DMS114 treated with DMSO at 0.1 percent for 48 hours (cell line): ENCODE measurements around the gene CDC42BPA.
"Not testable (repeated sequence)": the region's sequence is repeated elsewhere in the genome, so short reads cannot be mapped to it uniquely, and the experiment has no call there.

Experiments used
- DNase-seq: peaks from one replicate; lab custom pipeline; 2025; ENCODE audit not compliant: unreplicated experiment; lab: John Stamatoyannopoulos, UW

CDC42BPA gene

DNA sequence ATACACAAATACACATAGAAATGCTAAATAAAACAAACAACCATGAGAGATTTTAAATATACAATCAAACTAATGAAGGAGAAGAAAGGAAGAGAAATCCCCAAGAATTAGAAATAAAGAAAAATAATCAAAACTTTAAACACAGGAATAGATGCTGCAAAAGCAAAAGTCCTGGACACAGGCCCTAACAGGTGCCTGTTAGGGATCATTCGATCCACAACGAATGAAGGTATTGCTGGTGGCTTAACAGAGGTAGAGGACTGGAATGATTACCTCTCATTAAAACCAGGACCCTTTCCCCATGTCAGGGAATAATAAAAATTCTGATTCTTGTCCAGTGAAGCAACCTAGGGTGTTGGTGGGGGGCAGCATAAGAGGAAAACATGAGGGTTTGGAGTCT is 56.8 kb downstream of the CDC42BPA start:
- no peak for DNase-seq

- DNase-seq, result no peak
Measured at GRCh38 chr1:227260433-227260832, 57.9 kb downstream of the CDC42BPA start.

DNA sequence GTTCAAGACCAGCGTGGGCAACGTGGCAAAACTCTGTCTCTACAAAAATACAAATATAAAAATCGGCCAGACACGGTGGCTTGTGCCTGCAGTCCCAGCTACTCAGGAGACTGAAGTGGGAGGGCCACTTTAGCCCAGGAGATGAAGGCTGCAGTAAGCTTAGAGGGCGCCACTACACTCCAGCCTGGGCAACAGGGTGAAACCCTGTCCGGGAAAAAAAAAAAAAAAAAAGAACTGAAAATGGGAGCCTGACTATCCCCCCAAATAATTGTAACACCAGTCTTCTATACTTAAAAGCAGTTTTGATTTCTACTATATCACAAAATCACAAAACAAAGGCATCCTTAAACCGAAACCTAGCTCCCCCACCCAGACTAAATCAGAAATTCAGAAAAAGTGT is 60.3 kb downstream of the CDC42BPA start:
- DNase-seq, result no peak

- DNase-seq, result no peak
Measured at GRCh38 chr1:227255086-227255732, 63.1 kb downstream of the CDC42BPA start.

DNA sequence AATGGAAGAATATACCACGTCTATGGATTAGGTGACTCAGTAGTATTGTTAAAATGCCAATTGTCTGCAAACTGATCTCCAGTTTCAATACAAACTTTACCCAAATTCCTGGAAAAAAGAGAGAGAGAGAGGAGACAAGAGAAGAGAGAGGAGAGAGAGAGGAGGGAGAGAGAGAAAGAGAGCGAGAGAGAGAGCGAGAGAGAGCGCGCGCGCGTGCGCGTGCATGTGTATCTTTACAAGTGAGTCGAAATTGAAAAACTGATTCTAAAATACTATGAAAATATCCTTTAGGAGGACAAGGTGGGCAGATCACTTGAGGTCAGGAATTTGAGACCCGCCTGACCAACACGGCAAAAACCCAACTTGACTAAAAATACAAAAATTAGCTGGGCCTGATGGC is 65.2 kb downstream of the CDC42BPA start:
- DNase-seq, result no peak

DNA sequence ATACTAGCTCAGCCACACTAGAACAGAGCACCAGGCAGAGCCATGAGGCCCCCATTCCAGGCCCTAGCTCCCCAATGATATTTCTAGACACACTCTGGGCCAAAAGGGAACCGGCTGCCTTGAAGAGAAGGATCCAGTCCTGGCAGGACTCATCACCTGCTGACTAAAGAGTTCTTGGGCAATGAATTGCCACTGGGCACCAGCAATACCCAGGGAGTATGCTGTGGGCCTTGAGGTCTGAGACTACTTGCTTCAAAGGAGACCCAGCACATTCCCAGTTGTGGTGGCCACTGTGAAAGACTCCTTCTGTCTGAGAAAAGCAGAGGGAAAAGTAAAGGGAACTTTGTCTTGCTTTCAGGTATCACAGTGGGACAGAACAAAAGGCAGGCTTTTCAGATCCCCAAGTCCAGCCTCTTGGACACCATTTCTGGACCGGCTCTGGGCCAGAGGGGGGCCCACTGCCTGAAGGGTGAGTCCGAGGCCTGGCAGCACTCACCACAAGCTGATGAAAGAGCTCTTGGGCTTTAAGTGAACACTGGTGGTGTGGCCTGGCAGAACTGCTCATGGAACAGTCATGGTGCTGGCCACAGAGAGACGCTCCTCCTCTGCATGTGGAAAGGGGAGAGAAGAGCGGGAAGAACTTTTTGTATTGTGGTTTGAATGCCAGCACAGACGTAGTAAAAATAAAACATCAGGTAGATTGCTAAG is 72.5 kb downstream of the CDC42BPA start:
- no peak for DNase-seq

DNA sequence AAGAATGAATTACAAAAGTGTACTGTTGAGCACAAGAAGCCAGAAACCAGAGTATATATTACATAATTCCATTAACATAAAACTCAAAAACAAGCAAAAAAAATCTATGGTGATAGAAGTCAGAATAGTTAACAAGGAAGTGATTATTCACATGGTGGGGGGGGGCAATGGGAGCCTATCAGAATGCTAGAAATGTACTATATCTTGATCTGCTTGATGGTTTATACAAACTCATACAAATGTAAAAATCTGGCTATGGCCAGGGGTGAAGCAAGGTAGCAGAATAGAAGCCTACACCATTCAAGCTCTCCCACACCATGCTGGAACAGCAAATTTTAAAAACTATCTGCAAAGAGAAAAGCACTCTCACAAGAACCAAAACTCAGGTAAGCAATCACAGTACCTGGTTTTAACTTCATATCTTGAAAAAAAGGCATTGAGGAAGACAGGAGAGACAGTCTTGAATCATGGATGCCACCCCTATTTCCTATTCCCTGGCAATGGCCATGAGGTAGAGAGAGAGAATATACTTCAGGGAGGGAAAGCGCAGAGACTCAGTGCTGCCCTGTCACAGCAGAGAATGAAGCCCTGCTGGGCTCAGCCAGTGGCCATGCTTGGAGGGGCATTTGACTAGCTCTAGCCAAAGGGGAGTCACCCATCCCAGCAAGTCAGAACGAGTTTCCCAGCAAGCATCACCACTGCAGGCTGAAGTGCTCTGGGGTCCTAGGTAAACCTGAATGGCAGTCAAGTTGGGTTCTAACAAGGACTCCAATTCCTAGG is 73.8 kb downstream of the CDC42BPA start:
- DNase-seq, result no peak

- no peak for DNase-seq
Measured at GRCh38 chr1:227242811-227243682, 75.2 kb downstream of the CDC42BPA start.

GRCh38 chr1:227240983-227241382 is 77.3 kb downstream of the CDC42BPA start:
- DNase-seq, result no peak

DNA sequence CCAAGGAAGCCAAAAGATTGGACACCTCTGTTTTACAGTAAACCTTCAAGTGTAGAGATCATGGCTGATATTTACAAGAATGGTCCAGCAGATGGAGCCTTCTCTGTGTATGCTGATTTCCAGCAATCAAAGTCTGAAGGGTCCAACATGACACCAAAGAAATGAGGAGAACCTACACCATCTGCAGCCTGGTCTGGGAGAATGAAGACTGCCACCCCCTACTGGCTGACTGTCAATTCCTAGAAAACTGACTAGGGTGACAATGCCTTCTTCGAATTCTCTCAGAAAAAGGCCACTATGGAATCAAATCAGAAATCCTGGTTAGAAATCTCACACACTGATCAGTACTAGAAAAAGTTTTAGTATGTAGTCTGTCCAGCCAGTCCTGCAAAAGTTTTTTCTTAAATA is 83.3 kb downstream of the CDC42BPA start:
- peak; percentile 6 for DNase-seq

DNA sequence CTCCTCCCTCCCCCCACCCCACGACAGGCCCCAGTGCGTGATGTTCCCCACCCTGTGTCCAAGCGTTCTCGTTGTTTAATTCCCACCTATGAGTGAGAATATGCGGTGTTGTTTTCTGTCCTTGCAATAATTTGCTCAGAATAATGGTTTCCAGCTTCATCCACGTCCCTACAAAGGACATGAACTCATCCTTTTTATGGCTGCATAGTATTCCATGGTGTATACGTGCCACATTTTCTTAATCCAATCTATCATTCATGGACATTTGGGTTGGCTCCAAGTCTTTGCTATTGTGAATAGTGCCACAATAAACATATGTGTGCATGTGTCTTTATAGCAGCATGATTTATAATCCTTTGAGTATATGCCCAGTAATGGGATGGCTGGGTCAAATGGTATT is 87.2 kb downstream of the CDC42BPA start:
- DNase-seq, result not testable (repeated sequence)

DNA sequence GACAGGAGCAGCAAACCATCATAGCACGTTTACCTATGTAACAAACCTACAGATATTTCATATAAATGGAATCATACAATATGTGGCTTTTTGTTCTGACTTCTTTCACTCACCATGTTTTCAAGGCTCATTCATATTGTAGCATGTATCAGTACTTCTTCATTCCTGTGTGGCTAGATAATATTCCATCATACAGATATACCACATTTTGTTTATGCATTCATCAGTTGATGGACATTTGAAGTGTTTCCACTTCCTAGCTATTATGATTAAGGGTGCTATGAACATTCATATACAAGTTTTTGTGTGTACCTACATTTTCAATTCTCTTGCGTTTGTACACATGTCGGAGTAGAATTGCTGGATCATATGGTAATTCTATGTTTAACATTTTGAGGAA is 90.1 kb downstream of the CDC42BPA start:
- DNase-seq, result no peak

GRCh38 chr1:227227761-227228160 is 90.5 kb downstream of the CDC42BPA start:
- no peak for DNase-seq

GRCh38 chr1:227225715-227226346 is 92.5 kb downstream of the CDC42BPA start:
- DNase-seq, result no peak

DNA sequence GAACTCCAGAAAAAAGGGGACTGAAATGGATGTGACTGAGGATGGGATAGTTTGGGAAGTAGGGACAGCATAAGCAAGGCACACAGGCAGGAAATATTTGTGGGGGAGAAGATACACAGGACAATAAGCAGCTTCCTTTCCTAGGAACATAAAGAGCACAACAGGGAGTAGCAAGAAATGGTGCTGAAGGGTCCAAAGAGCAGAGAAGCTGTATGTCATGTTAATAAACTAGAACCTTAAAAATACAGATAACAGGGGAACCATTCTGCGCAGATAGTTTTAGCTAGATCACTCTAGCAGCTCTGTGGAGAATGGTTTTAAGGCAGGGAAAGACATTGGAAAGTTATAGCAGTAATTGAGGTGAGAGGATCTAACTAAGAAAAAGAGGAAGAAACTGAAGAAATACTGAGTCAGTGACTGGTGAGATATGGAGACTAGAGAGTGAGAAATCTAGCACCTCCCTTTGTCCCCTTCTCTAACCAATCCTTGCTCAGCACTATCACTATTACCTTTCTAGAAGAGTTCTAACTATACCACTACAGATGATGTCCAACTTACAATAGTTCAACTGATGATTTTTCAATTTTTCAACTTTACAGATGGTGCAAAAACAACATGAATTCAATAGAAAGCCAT is 95.0 kb downstream of the CDC42BPA start:
- no peak for DNase-seq

GRCh38 chr1:227219715-227220292 is 98.5 kb downstream of the CDC42BPA start:
- no peak for DNase-seq

DNA sequence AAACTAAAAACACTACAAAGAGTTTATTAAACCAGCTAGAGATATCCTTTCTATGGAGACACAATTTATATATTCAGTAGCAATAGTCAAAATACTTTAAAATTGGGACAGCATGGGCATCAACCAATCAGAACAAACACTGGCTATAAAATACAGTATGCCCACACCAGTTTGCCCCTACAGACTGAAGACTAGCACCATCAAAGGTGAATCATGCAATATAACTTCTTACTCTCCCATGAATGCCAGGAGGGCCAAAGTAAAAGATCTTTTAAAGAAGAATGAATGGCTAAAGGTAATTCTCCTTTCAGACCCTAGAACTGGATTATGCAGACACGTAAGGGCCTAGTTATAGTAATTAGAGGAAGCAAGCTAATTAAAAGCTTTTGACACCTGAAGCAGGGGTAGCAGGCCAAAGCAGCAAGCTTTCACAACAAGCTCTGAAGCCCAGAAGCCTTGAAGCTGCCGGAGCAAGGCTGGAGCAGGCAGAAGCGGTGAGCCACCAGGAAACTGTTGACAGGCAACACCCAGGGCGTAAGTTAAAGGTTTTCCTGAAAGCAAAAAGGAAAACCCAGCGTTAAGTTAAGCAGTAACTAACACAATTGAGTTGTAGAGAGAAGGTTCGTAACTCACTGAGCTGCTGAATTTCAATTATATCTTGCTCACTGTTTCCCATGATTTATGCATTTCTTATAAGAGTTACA is 99.3 kb downstream of the CDC42BPA start:
- no peak for DNase-seq

DNA sequence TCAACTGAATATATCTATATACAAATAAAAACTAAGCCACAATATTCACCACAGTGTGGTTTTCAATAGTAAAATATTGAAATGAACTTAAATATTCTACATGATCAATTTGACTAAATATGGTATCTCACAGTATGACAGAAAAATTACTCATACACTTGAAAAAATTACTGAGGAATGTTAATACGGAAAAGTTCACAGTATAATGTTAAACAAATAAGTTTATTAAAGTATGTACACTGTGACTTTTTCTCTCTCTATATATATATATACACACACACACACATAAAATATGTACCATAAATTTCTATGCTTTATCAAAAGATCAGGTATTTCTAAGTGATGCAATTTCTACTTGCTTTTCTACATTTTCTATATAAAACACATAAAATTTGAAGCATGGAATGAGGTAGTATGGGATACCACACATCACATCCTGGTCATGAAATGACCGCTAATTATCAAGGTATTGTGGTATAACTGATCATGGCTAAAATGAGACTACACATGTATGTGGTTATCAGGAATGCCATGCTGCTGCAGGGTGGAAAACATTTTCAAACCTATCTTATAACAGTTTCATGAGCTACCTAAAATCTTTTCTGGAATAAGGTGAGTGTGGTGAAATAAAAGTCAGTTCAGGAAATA is 102.3 kb downstream of the CDC42BPA start:
- DNase-seq, result no peak

DNA sequence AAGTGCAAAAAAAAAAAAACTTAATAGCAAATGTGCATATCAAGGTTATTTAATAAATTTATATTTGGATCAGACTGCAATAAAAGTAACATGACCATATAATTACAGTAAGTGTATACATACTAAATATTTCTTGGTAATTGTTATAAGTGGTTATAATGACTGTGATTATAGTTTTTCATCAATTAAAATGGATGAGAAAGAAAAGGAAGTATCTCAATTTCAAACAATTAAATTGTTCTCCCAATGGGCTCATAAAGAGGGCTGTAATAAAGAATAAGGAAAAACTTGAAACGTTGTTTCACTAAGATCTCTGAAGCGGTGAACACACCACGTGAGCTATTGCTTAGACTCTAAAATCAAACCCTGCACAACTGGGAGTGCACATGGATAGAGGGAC is 104.1 kb downstream of the CDC42BPA start:
- DNase-seq, result no peak
